Prostate gland (tissue), 2 donors: ENCODE measurements around the gene LRRC42. TPM values are rescaled to one million over a fixed set of nuclear protein-coding genes. Genes with fewer than 3 reads are reported as not detected.

Experiments
- DNase-seq: peaks from one replicate; pipeline ENCODE4 v3.0.0-alpha.2; 2019; ENCODE audit warnings: low spot score
- H3K27ac ChIP-seq, 2 donors: fragments of 200-600 bp; sonication (generic); 2 replicates each; pipeline ENCODE4 v1.5.1; 2017 to 2019
- H3K27me3 ChIP-seq: fragments of 200-600 bp; sonication (generic); replicated peaks from 2 replicates; pipeline ENCODE4 v1.5.1; 2019; ENCODE audit not compliant: insufficient read depth
- H3K36me3 ChIP-seq, 2 donors: fragments of 200-600 bp; sonication (generic); 1 replicate in 1 of 2; 2 replicates in 1 of 2; pipeline versions ENCODE4 v1.5.1 to v1.8.1; 2017 to 2019
- H3K4me1 ChIP-seq: fragments of 200-600 bp; sonication (generic); replicated peaks from 2 replicates; pipeline ENCODE4 v1.5.1; 2019
- H3K4me3 ChIP-seq, 2 donors: fragments of 200-600 bp; sonication (generic); 2 replicates each; pipeline ENCODE4 v1.5.1; 2017 to 2019
- H3K9me3 ChIP-seq: fragments of 200-600 bp; sonication (generic); 2 replicates; pipeline ENCODE4 v1.5.1; 2017
- POLR2A ChIP-seq: fragments of 450-650 bp; IDR thresholded peaks from one replicate; pipeline ENCODE4 v1.6.1; 2016; ENCODE audit warnings: antibody characterized with exemption, mild to moderate bottlenecking
- POLR2AphosphoS5 ChIP-seq: sonication (generic); formaldehyde crosslinking; IDR thresholded peaks from one replicate; pipeline ENCODE4 v1.6.1; 2017; ENCODE audit warnings: antibody characterized with exemption
- WGBS: methylation state at CpG from one replicate; pipeline ENCODE4 v1.1.5; 2018; 5-methylcytosine and 5-hydroxymethylcytosine counted together
- intact Hi-C: fragments of 100-400 bp; cut with DNase I; formaldehyde crosslinking; loops from one replicate; pipeline ENCODE4 v1.14.2; 2022
- total RNA-seq, 2 donors: library from RNA; depleted of rRNA; stranded (reverse); fragments of >200 nt; gene quantifications; one replicate each; pipeline ENCODE4 v1.1.0, GENCODE V29; 2016
- TF ChIP-seq, protein P1 (sequence below), 4 experiments: fragments of 200-600 bp in 2 of 4; fragments of 450-650 bp in 2 of 4; sonication (generic) in 2 of 4; IDR thresholded peaks; 1 replicate in 3 of 4; 2 replicates in 1 of 4; pipeline ENCODE4 v1.5.1; 2016 to 2019; ENCODE audit warnings: antibody characterized with exemption in 4 of 4, mild to moderate bottlenecking in 2 of 4, moderate library complexity in 2 of 4

Gene LRRC42
- total RNA-seq, 2 donors from 2014 or later = 21.1 to 31.8 TPM

DNA sequence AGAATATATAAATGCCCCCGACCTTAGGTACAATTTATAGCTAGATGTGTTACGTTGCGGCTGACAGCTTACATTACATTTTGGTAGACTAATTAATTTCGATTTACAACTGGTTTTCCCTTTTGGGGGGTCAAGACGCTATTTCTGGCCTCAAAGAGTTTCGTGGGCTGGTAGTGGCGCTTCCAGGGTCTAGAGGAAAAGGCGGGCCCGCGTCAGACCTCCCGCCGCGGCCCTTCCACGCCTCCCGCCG is 1.0 kb upstream of the LRRC42 start:
- Histone ChIP-seq H3K27ac (peak overlapping the region; percentile 88 to 94), H3K4me1 (peaks cover 4% of the 10 kb centered on the region), H3K36me3 (no peaks in the 10 kb centered on the region), H3K27me3 (no peaks in the 10 kb centered on the region), H3K4me3 (peak overlapping the region; percentile 74 to 76), H3K9me3 (no peaks in the 10 kb centered on the region)
- no peak for DNase-seq
- TF ChIP-seq POLR2AphosphoS5 (no peak), POLR2A (no peak)
- TF ChIP-seq, protein P1, sequence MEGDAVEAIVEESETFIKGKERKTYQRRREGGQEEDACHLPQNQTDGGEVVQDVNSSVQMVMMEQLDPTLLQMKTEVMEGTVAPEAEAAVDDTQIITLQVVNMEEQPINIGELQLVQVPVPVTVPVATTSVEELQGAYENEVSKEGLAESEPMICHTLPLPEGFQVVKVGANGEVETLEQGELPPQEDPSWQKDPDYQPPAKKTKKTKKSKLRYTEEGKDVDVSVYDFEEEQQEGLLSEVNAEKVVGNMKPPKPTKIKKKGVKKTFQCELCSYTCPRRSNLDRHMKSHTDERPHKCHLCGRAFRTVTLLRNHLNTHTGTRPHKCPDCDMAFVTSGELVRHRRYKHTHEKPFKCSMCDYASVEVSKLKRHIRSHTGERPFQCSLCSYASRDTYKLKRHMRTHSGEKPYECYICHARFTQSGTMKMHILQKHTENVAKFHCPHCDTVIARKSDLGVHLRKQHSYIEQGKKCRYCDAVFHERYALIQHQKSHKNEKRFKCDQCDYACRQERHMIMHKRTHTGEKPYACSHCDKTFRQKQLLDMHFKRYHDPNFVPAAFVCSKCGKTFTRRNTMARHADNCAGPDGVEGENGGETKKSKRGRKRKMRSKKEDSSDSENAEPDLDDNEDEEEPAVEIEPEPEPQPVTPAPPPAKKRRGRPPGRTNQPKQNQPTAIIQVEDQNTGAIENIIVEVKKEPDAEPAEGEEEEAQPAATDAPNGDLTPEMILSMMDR (IDR thresholded peaks at IDR 0.05) = no peak
- 0% methylated on average over 16 of the region's 16 CpGs for WGBS
- intact Hi-C loops = no loop called here

DNA sequence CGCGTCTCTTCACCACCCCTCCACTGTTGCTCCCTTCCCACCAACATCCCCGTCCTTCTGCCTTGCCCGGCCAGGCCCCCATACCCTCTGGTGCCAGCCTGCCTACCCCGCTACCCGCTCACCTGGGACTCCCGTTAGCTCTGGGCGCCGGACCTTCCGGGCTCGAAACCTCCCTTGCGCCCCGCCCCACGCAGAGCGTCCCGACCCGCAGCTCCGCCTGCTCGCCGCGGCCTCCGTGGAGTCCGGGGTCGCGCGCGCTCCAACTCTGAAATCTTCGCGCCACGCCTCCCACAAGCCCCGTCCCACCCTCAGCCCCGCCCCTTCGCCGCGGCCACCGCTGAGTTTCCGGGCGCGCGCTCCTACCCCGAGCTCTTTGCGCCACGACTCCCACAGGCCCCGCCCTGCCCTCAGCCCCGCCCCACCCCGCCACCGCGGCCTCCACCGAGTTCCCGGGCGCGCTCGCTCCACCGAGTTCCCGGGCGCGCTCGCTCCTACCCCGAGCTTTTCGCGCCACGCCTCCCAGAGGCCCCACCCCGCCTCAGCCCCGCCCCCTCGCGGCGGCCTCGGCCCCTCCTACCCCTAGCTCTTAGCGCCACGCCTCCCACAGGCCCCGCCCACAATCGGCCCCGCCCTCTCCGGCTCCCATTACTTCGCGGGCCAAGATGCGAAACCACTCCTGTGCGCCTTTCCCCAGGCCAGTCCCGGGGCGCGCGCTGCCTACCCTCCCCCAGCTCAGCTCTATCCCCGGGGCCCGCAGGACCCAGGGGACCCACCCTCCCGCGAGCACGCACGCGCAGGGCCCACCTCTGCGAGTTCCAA is 508 bp upstream of the LRRC42 start, which contains the start of gene IFT25:
Gene IFT25 (minus strand): TSS at position 267 of the 819 bp plus-strand sequence. CDS start 5,617 bp downstream, outside the sequence.
- intact Hi-C loops = loop anchor here (2.0 kb wide), 2 partner anchors 57 to 107 kb away; partner anchors contain the start of genes TCEANC2, TMEM59 and YIPF1
- DNase-seq = peak; percentile 97
- Histone ChIP-seq H3K4me1 (peaks cover 4% of the 10 kb centered on the region), H3K9me3 (no peaks in the 10 kb centered on the region), H3K4me3 (peak within 1 kb of the TSS; percentile 74 to 76), H3K36me3 (no peaks in the 10 kb centered on the region), H3K27ac (peak within 1 kb of the TSS; percentile 88 to 94), H3K27me3 (no peaks in the 10 kb centered on the region)
- under 1% methylated on average over 89 of the region's 90 CpGs for WGBS
- TF ChIP-seq POLR2AphosphoS5 (peak; percentile 78), POLR2A (peak; percentile 92)
- TF ChIP-seq, protein P1 (IDR thresholded peaks at IDR 0.05) = peak in 1 of 4 experiments; percentile 23

DNA sequence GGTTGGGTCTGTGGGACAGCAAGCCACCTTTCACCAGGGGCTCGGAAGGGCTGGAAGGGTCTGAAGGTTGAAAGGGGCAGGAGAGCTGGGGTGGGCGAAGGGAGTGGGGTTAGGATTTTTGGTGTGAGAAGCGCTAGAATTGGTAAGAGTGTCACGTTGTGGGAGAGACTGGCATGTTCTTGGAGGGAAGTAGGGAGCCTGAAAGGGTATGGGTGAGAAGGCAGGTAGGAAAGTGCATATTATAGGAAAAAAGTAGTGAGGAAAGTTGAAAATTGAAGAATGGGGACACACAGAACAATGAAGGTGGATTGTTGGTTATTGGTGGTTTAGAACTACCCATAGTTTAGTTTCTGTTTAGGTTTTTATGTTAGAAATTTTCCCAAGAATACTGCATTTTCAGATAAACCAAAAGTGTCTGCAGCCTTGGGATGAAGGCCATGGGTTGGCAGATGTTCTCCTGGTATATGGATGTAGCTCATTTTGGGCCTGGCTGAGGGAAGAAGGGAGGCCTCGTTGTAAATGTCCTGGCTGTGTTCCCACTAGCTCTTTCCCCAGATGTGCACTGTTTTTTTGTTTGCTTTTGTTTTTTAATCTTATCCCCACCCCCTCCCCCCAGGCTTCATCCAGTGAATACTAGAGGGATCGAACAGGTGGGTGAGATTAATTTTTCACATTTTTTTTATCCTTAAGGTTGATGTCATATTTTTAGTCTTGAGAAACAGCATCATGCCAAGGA is 1.2 kb downstream of the LRRC42 start:
- intact Hi-C loops = loop anchor here (2.0 kb wide), 2 partner anchors 59 to 105 kb away; partner anchors contain the start of genes TCEANC2, TMEM59 and YIPF1
- Histone ChIP-seq H3K4me1 (peaks cover 4% of the 10 kb centered on the region), H3K27ac (peak overlapping the region; percentile 88 to 94), H3K4me3 (peak overlapping the region; percentile 74 to 76), H3K9me3 (no peaks in the 10 kb centered on the region), H3K27me3 (no peaks in the 10 kb centered on the region), H3K36me3 (no peaks in the 10 kb centered on the region)
- WGBS = 46% methylated on average over 6 of the region's 6 CpGs
- DNase-seq = no peak
- TF ChIP-seq POLR2A (no peak), POLR2AphosphoS5 (no peak)
- TF ChIP-seq, protein P1 (IDR thresholded peaks at IDR 0.05) = no peak

DNA sequence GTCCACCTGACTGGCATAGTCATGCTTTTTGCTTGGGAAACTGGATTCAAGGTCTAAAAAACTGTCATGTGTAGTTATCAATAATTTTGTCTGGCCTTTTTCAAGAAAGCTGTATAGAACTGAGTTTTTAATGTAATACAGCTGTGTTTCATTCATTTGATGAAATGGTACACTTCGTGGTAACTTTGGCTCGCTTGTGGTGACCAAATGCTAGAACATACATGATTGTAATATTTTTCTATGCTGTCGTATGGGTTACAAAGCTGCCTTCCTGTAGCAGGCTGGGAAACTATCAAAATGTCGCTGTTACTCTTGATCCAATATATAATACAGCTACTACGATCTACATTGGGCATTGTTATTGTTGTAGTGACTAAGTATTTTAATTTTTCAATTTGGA is 2.1 kb downstream of the LRRC42 start:
- Histone ChIP-seq H3K4me1 (peaks cover 4% of the 10 kb centered on the region), H3K4me3 (no peak overlapping the region), H3K27ac (no peak overlapping the region), H3K9me3 (no peaks in the 10 kb centered on the region), H3K27me3 (no peaks in the 10 kb centered on the region), H3K36me3 (no peaks in the 10 kb centered on the region)
- intact Hi-C loops = no loop called here
- WGBS = 93% methylated on average over 5 of the region's 5 CpGs
- DNase-seq = no peak
- TF ChIP-seq POLR2AphosphoS5 (no peak), POLR2A (no peak)
- TF ChIP-seq, protein P1 (IDR thresholded peaks at IDR 0.05) = no peak
